Nephron (organoid): ENCODE results near the gene CAMK2D.
"Not testable (repeated sequence)": the region's sequence is repeated elsewhere in the genome, so short reads cannot be mapped to it uniquely, and the experiment has no call there.

Experiments used
- H3K27ac Mint-ChIP-seq, 3 experiments: 2 replicates each; pipeline ENCODE4 v1.8.0; 2020; ENCODE audit warnings: mixed read lengths in 3 of 3, mild to moderate bottlenecking in 2 of 3, moderate library complexity in 1 of 3
- H3K27me3 Mint-ChIP-seq: 2 replicates; pipeline ENCODE4 v1.8.0; 2021; ENCODE audit warnings: low read depth, mild to moderate bottlenecking, moderate library complexity, mixed read lengths
- H3K36me3 Mint-ChIP-seq: 2 replicates; pipeline ENCODE4 v1.8.0; 2020; ENCODE audit warnings: low read depth, mixed read lengths
- H3K4me1 Mint-ChIP-seq: 2 replicates; pipeline ENCODE4 v1.8.0; 2020; ENCODE audit warnings: mixed read lengths
- H3K4me3 Mint-ChIP-seq, 3 experiments: 2 replicates each; pipeline ENCODE4 v1.8.0; 2020; ENCODE audit warnings: mild to moderate bottlenecking in 3 of 3, mixed read lengths in 3 of 3, moderate library complexity in 2 of 3
- H3K9me3 Mint-ChIP-seq: 2 replicates; pipeline ENCODE4 v1.8.0; 2020; ENCODE audit warnings: mixed read lengths
- CTCF ChIP-seq, 3 experiments: fragments of 200-600 bp; sonication (generic); IDR thresholded peaks; one replicate each; pipeline ENCODE4 v1.5.0; 2021; ENCODE audit warnings: antibody characterized with exemption in 3 of 3; ENCODE audit not compliant: unreplicated experiment in 3 of 3

Gene CAMK2D

GRCh38 chr4:113708250-113708649 lies 53.3 kb downstream of the CAMK2D start:
- no peak for TF ChIP-seq CTCF (IDR thresholded peaks at IDR 0.05; ENCODE audit: unreplicated experiment in 3 of 3)
- Mint-ChIP-seq H3K27ac (no peak overlapping the region), H3K9me3 (no peaks in the 10 kb centered on the region)

GRCh38 chr4:113707048-113707447 lies 54.5 kb downstream of the CAMK2D start:
- TF ChIP-seq CTCF (IDR thresholded peaks at IDR 0.05; ENCODE audit: unreplicated experiment in 3 of 3), result no peak
- Mint-ChIP-seq H3K27me3 (no peaks in the 10 kb centered on the region), H3K36me3 (peaks cover under 1% of the 10 kb centered on the region), H3K9me3 (no peaks in the 10 kb centered on the region), H3K27ac (no peak overlapping the region), H3K4me1 (peaks cover 19% of the 10 kb centered on the region), H3K4me3 (no peak overlapping the region)

More at GRCh38 chr4:113708250-113708649, 53.3 kb downstream of the CAMK2D start:
- no peaks in the 10 kb centered on the region for H3K36me3 Mint-ChIP-seq
- H3K4me1 Mint-ChIP-seq, result peaks cover 24% of the 10 kb centered on the region
- H3K4me3 Mint-ChIP-seq, result no peak overlapping the region
- H3K27me3 Mint-ChIP-seq, result no peaks in the 10 kb centered on the region

- not testable (repeated sequence) for H3K27ac Mint-ChIP-seq, H3K27me3 Mint-ChIP-seq, H3K4me3 Mint-ChIP-seq, H3K9me3 Mint-ChIP-seq, H3K36me3 Mint-ChIP-seq
- peaks cover 16% of the 10 kb centered on the region for H3K4me1 Mint-ChIP-seq
Measured at GRCh38 chr4:113705097-113705496, 56.4 kb downstream of the CAMK2D start.

- not testable (repeated sequence) for H3K27me3 Mint-ChIP-seq, H3K4me1 Mint-ChIP-seq, H3K27ac Mint-ChIP-seq, H3K36me3 Mint-ChIP-seq, H3K9me3 Mint-ChIP-seq, H3K4me3 Mint-ChIP-seq
Measured at GRCh38 chr4:113702596-113702995, 58.9 kb downstream of the CAMK2D start.

GRCh38 chr4:113701169-113701568 lies 60.4 kb downstream of the CAMK2D start:
- TF ChIP-seq CTCF (IDR thresholded peaks at IDR 0.05; ENCODE audit: unreplicated experiment in 3 of 3), result no peak

GRCh38 chr4:113700602-113701150 lies 60.9 kb downstream of the CAMK2D start:
- H3K27me3 Mint-ChIP-seq, result no peaks in the 10 kb centered on the region
- peaks cover 4% of the 10 kb centered on the region for H3K36me3 Mint-ChIP-seq
- no peaks in the 10 kb centered on the region for H3K9me3 Mint-ChIP-seq
- H3K27ac Mint-ChIP-seq, result no peak overlapping the region
- H3K4me1 Mint-ChIP-seq, result no peaks in the 10 kb centered on the region
- H3K4me3 Mint-ChIP-seq, result no peak overlapping the region
- no peak for TF ChIP-seq CTCF (IDR thresholded peaks at IDR 0.05; ENCODE audit: unreplicated experiment in 3 of 3)

More at GRCh38 chr4:113701169-113701568, 60.4 kb downstream of the CAMK2D start:
- Mint-ChIP-seq H3K9me3 (no peaks in the 10 kb centered on the region), H3K27me3 (no peaks in the 10 kb centered on the region), H3K4me3 (no peak overlapping the region), H3K27ac (no peak overlapping the region), H3K4me1 (no peaks in the 10 kb centered on the region), H3K36me3 (peaks cover 4% of the 10 kb centered on the region)

GRCh38 chr4:113699772-113700171 lies 61.8 kb downstream of the CAMK2D start:
- Mint-ChIP-seq H3K9me3 (no peaks in the 10 kb centered on the region), H3K4me3 (no peak overlapping the region), H3K36me3 (peaks cover 4% of the 10 kb centered on the region), H3K4me1 (no peaks in the 10 kb centered on the region), H3K27me3 (no peaks in the 10 kb centered on the region), H3K27ac (no peak overlapping the region)
- no peak for TF ChIP-seq CTCF (IDR thresholded peaks at IDR 0.05; ENCODE audit: unreplicated experiment in 3 of 3)
